ENCODE data around the gene SPATS1.
"Not testable (repeated sequence)": the region's sequence is repeated elsewhere in the genome, so short reads cannot be mapped to it uniquely, and the experiment has no call there.

SPATS1 gene

DNA sequence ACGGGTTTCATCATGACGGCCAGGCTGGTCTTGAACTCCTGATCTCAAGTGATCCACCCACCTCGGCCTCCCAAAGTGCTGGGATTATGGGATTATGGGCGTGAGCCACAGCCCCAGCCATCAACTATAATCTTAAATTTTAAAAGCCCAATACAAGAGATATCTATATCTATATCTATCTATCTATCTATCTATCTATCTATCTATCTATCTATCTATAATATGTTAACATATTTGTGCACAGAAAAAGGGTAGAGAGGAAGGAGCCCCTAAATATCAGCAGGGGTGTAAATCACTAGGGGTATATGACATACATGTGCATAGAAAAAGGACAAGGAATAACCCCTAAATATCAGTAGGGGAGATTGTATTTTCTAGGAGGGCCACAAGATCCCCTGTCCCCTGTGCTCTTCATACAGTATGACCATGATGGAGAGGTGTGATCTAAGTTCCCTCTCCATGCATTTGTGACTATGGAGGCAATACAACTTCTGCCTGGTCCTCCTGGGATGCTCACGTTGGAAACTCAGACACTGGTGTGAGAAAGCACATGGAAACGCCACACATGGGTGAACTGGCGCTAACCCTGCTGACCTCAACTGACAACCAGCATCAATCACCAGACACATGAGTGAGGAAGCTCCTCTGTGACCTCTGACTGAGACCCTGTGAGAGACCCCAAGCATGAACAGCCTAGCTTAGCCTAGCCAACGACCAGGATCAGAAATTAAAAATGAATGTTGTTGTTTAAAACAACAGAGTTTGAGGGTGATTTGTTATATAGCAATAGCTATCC lies 1.2 kb upstream of the SPATS1 start:
- no peak for DNase-seq (ENCODE audit: low read depth in 1 of 2, low spot score in 1 of 2)

DNA sequence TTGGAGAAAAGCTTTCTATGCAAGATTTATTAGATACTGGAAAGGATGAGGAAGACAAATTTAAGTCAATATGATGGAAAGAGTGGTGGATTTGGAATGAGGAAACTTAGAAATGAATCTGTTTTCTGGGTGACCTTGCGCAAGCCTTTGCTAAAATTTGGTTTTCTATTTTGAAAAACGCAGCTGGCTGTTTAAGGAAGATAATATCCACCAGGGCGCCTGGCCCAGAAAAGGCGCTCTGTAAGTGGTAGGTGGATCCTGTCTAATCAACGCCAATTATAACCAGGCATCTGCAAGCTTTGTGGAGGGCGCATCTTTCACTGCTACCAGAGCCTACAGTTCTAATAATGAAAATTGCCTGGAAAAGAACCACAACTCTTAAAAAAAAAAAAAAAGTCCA lies 398 bp upstream of the SPATS1 start:
- no peak for DNase-seq (ENCODE audit: low read depth in 1 of 2, low spot score in 1 of 2)

DNA sequence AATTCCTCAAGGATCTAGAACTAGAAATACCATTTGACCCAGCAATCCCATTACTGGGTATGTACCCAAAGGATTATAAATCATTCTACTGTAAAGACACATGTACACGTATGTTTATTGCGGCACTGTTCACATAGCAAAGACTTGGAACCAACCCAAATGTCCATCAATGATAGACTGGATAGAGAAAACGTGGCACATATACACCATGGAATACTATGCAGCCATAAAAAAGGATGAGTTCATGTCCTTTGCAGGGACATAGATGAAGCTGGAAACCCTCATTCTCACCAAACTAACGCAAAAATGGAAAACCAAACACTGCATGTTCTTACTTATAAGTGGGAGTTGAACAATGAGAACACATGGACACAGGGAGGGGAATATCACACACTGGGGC lies 4.4 kb downstream of the SPATS1 start:
- DNase-seq (ENCODE audit: low read depth in 1 of 2, low spot score in 1 of 2): not testable (repeated sequence)

DNA sequence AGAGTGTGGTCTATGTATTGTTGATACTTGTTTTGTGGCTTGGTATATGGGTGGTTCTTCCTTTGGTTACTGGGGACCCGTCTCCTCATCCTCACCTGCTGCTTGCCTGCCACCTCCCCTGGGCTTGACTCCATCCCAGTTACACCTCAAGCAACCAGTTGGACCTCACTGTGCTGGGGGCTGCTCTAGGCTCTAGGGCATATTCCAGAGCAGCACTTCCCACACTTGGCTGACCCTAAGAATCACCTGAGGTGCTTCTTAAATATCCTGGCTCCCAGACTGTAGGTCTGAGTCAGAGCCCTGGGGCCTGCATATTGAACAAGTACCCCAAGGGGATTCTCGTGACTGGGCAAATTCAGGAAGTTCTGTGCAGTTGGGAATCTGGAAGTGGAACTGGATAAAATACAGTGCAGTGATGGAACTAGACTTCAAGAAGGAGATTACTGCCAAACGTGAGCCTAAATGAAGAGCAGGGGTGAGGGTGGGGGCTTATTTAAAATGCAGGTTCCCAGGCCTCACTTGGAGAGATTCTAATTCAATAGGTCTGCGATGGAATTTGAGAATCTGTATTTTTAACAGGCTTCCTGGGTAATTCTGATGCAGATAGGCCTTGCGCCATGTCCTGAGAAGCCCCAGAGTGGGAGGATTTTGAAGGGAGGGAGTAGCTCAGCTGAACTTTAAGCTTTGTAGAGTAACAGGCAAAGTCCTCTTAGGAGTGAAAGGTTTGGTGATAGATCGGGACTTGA lies 7.6 kb downstream of the SPATS1 start:
- DNase-seq (ENCODE audit: low read depth in 1 of 2, low spot score in 1 of 2): no peak

DNA sequence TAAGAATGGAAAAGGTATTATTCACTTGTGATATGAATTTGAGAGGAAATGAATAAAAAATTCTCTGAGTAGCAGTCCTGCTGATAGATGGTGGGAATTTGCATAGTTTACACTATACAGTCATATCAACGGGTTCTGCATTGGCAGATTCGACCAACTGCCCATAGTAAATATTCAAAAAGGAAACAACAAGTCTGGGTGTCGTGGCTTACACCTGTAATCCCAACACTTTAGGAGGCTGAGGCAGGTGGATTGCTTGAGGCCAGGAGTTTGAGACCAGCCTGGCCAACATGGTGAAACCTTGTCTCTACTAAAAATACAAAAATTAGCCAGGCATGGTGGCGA lies 8.2 kb downstream of the SPATS1 start:
- not testable (repeated sequence) for DNase-seq (ENCODE audit: low read depth in 1 of 2, low spot score in 1 of 2)

DNA sequence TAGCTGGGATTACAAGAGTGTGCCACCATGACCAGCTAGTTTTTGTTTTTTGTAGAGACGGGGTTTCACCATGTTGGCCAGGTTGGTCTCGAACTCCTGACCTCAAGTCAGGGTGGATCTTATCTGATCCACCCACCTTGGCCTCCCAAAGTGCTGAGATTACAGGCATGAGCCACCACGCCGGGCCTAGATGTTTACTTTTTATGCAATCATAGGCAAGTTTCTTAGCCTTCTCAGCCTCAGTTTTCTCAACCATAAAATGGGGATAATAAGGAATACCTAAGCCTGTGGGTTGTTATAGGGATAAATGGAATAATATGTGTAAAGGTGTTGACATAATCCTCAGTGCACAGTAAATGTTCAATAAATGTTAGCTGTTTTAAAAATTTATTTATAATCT lies 9.8 kb downstream of the SPATS1 start:
- DNase-seq (ENCODE audit: low read depth in 1 of 2, low spot score in 1 of 2): no peak

DNA sequence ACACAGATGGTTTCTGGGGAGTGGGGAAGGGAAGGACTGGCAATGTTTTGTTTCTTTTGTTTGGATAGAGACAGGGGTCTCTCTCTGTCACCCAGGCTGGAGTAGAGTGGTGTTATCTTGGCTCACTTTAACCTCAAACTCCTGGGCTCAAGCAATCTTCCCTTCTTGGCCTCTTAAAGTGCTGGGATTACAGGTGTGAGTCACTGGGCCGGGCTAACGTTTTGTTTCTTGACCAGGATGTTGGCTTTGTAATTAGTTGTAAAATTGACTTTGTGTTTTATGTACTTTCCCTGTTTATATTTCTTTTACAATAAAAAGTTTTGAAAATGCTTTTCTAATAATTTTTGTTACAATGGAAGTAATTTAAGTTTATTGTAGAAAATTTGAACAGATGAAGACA lies 10.9 kb downstream of the SPATS1 start:
- DNase-seq (ENCODE audit: low read depth in 1 of 2, low spot score in 1 of 2): no peak

DNA sequence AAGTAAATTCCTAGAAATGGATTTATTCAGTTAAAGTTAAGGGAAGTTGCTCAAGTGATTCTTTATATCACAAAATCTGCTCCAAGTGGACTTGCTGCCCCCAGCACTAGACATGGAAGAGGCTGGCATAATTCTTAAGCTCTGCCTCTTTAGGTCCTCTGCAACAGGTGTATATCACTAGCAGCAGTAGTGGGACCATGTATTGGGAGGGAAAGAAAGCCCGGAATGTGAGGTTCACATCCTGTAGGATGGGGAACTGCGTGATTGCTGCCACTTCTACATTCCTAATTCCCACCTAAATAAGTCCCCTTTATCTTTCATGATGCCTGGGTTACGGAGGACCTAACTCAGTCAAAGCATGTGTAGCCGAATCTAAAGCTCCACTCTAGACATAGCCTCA lies 13.2 kb downstream of the SPATS1 start:
- no peak for DNase-seq (ENCODE audit: low read depth in 1 of 2, low spot score in 1 of 2)

DNA sequence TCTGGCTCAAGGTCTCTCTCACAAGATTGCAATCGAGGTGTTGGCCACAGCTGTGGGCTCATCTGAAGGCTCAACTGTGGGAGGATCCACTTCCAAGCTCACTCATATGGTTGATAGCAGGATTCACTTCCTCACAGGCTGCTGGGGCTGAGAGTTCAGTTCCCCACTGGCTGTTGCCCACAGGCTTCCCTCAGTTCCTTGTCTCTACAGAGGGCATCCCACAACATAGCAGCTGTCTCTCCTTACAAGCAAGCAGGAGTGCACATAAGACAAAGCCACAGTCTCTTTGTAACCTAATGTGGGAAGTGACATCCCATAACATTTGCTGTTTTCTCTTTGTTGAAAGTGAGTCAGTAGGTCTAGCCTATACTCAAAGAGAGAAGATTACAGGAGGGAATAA lies 14.0 kb downstream of the SPATS1 start:
- no peak for DNase-seq (ENCODE audit: low read depth in 1 of 2, low spot score in 1 of 2)

DNA sequence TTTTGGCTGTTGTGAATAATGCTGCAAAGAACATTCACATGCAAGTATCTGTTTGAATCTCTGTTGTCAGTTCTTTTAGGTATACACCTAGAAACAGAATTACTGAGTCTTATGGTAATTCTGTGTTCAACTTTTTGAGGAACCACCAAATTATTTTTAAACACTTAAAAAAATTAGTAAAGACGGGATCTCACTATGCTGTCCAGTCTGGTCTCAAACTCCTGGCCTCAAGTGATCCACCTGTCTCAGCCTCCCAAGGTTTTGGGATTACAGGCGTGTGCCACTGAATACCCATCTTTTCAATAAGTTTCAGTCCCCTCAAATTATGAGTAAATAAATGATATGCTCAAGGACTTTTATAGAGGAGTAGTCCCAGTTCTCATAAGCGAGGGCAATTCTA lies 17.5 kb downstream of the SPATS1 start:
- DNase-seq (ENCODE audit: low read depth in 1 of 2, low spot score in 1 of 2): no peak

DNA sequence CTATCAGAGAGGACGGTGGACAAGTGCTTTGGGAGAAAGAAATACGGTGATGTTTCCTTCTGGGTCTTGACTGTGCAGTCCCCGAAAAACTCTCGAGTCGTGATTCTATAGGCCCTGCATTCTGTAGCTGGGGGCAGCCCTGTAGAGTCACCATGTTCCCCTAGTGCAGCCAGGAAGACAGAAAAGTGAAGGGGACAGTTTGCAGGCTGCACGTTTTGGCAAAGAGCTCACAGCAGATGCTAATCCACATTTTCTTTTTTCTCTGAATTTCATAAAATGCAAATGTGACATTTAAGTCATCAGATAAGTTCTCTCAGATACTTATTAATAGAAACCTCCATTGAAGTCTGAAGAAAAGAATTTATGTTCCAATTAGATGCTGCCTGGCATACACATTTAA lies 19.5 kb downstream of the SPATS1 start:
- DNase-seq (ENCODE audit: low read depth in 1 of 2, low spot score in 1 of 2): no peak

DNA sequence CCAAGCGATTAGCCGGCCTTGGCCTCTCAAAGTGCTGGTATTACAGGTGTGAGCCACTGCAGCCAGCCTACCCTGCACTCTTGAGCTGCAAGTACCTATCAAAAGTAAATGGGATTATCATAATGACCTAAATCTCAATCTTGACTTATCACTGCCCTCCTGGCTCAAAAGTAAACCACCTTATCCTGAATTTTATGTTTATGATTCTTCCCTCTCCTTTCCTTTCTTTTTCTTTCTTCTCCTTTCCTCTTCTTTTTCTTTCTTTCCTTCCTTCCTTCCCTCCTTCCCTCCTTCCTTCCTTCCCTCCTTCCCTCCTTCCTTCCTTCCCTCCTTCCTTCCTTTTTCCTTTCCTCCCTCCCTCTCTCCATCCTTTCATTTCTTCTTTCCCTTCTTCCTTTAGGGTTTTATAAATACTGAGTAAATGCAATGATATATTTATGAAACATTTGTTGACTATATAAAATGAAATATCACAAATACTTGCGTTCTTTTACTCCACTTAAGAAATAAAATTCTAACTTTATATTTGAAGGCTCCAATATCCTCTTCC lies 21.0 kb downstream of the SPATS1 start:
- DNase-seq (ENCODE audit: low read depth in 1 of 2, low spot score in 1 of 2): no peak

DNA sequence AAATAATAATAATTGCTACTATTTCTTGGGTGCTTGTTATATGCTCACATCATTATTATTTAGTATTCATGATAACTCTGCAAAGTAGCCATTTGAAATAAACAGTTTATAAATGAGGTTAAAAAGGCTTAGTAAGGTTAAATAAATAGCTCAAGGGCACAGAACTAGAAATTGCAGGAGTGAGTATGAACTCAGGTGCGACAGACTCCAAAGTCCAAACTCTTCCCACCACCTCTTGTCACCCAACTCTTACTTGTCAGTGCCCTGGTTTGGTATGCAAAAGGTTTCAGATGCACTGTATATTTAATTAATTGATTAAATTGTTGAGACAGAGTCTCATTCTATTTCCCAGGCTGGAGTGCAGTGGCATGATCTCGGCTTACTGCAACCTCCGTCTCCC lies 24.3 kb downstream of the SPATS1 start:
- DNase-seq (ENCODE audit: low read depth in 1 of 2, low spot score in 1 of 2): no peak

DNA sequence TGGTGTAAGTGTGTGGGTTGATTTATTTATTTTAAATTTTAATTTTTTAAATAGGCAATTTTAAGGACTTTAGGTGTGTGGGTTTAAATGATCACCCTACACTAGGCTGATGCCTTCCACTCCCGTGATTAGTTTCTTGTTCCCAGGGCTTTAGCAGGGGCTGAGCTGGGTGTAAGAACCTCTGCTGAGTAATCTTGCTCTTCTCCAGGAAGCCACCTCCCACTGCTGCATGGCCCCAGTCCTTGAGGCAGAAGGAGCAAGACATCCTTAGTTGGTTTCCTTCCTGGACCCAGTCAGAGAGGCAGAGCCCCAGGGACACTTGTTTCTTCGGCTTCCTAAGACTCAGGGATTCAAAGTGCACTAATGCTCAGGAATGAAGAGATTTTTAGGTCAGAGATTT lies 25.2 kb downstream of the SPATS1 start:
- DNase-seq (ENCODE audit: low read depth in 1 of 2, low spot score in 1 of 2): no peak

DNA sequence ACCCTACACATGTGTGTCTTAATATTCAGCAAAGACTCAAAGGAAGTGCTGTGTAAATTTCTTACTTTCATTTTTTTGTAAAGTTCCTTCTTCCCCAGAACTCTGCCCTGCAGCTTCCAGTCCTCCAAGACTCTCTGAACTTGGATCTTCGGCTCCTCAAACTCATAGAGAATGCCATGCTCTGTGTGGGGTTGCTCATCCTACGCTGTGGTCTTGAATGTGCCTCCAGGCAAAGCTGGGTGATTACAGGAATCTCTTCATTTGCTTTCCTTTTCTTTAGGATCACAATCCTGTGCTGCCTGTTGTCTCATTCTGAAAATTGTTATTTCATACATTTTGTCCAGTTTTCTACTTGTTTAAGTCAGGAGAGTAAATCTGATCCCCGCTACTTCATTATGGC lies 30.6 kb downstream of the SPATS1 start:
- DNase-seq (ENCODE audit: low read depth in 1 of 2, low spot score in 1 of 2): no peak

DNA sequence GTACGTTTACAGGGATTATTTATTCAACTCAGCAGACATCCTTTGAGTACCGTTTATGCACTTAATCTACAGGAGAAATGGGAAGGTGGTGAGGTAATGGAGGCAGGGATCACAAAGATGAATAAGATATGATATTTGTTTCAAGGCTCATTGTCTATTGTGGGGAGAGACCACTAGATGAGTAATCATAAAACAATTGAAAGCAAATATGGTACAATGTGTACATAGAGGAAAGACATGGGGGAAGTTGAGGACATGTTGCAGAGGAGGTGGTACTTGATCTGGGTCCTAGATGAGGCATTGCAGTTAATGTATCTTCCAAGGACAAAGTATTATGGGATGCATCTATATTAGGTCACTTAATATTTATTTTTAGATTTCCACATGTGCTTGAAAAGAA lies 31.3 kb downstream of the SPATS1 start:
- no peak for DNase-seq (ENCODE audit: low read depth in 1 of 2, low spot score in 1 of 2)

DNA sequence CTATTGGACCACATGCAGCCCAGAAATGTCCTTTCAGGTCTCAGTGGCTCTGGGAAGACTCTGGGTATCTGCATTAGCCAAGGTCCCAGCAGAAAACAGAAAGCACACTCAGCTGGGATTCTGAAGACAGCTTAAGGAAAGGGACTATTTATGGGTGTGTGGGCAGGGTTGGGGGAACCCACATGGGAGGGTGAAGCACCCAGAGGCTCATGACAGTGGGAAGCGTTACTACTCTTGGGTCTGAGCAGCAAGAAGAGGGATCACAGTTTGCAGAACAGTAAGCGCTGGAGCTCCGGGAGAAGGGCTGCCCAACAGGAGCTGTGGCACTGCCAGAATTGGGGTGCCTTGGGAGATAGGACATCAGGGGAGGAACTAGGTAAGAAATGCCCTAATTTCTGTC lies 32.6 kb downstream of the SPATS1 start:
- DNase-seq (ENCODE audit: low read depth in 1 of 2, low spot score in 1 of 2): no peak

DNA sequence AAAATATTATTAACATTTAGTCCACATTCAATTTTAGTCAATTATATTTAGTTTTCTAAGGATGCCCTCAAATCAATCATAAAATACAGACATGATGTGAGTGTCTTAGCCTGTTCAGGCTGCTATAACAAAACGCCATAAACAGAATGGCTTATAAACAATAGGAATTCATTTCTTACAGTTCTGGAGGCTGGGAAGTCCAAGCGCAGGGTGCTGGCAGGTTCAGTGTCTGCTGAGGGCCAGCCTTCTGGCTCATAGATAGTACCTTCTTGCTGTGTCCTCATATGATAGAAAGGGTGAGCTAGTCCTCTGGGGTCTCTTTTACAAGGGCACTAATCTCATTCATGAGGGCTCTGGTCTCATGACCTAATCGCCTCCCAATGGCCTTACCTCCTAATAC lies 35.0 kb downstream of the SPATS1 start:
- no peak for DNase-seq (ENCODE audit: low read depth in 1 of 2, low spot score in 1 of 2)

DNA sequence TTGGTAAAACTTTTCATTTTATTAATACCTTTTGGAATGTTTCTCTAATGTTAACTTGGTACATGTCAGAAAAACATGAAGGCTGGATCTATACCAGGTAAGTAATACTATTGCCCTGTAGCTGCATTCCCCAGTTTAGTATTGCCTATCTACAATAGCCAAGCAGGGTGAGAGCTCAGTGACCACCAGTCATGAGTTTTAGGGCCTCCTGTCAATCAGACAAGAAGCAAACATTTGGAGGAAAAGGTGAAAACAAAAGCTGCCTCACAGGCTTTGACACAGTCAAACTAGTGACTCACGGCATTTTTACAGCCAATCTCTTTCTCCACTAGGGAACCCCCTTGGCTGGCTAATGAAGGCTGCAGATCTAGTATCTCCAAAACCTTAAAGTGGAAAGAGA lies 35.5 kb downstream of the SPATS1 start:
- DNase-seq (ENCODE audit: low read depth in 1 of 2, low spot score in 1 of 2): no peak

DNA sequence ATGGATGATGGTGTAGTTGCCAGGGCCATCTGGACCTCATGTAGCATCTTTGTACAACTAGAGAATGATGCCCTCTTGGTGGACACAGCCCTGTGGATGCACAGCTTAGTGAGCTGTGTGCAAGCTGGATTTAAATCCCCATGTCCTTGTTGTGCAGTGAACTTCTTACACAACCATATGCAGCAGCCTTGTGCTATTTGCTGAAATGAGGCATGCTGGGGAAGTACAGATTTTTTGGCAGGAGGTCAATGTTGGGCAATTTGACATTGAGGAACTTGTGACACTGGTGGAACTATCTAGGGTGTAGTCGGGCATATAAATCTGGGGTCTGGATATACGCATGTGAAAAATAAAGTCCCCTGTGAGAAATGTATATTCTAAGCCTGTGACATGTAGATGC lies 39.3 kb downstream of the SPATS1 start:
- DNase-seq (ENCODE audit: low read depth in 1 of 2, low spot score in 1 of 2): no peak

DNA sequence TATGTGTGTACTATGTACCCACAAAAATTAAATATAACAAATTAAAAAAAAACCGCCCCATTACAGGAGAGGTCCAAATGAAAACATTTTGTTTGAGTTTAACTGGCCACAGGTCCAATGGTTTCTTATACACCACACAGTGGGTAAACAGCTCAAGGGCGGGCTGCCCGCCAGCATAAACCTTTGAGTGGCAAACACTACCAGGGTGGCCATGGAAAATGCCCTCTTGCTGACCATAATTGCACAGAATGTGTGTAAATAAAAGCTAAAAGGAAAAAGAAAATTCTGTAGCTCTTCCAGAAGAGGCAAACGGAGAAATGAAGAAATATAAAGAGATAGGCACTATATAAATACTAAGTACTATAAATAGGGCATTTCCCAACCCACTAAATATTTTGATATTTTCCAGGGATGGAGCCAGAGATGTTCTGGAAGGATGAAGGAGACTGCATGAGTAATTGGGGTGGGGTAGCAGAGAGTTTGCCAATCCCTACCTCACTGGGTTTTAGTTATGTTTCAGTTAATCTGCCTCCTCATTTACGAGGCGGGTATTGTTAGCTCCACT lies 44.0 kb downstream of the SPATS1 start:
- no peak for DNase-seq (ENCODE audit: low read depth in 1 of 2, low spot score in 1 of 2)

DNA sequence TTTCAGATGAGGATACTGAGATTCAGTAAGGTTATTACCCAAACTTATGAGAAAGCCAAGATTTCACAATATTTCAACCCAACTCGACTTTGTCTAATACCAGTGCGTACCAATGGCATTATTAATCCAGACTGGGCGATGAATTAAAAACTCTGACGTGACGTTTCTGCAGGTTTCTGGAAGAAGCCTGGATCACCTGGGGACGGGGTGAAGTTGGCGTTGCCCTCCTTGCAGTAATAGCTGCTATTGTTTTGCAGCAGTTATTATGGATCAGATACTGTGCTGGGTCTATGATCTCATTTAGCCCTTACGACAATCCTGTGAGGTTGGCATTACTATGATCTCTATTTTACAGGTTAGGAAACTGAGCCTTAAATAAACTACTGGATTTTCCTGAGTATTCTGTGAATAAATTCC lies 44.5 kb downstream of the SPATS1 start:
- DNase-seq (ENCODE audit: low read depth in 1 of 2, low spot score in 1 of 2): no peak

Measured in activated CD4-positive, alpha-beta T cell treated with anti-CD3 and anti-CD28 coated beads, Interleukin-2, amount 50 U/mL, for 24 hours (primary cell).